Measurements from ENCODE around the gene SETBP1. TPM values are rescaled to one million over a fixed set of nuclear protein-coding genes. Genes with fewer than 3 reads are reported as not detected.

The SETBP1 gene
- total and polyA plus RNA-seq, 2 of the 4 experiments (the other 2 are of a cell fraction): 0.19 to 0.36 TPM

GRCh38 chr18:44857081-44857480 lies 176.4 kb downstream of the SETBP1 start:
- no peak for DNase-seq
- H2BK20ac ChIP-seq (ENCODE audit: low read depth, low read length): no peak overlapping the region
- no TSS peak for BruUV-seq (replicated peaks)
- dilution Hi-C loops (cut with HindIII; ENCODE audit: low sequenced_read_pairs, unreplicated experiment) (no loop called here), in situ Hi-C loops (cut with MboI; ENCODE audit: low sequenced_read_pairs) (no loop called here), intact Hi-C loops (cut with micrococcal nuclease) (no loop called here)
- H3K56ac ChIP-seq (ENCODE audit: extremely low read depth, insufficient read depth, low read length): no peak overlapping the region
- no peaks in the 10 kb centered on the region for H4K20me1 ChIP-seq (ENCODE audit: insufficient read depth, low read length)
- H3K4ac ChIP-seq (ENCODE audit: low read depth, low read length): no peak overlapping the region
- no peak for TF ChIP-seq FOS (IDR thresholded peaks at IDR 0.05; ENCODE audit: low read depth, low read length)
- no peak for TF ChIP-seq POLR2A (IDR thresholded peaks at IDR 0.05; ENCODE audit: low read depth, low read length)
- TF ChIP-seq ELK1 (IDR thresholded peaks at IDR 0.05; ENCODE audit: borderline replicate concordance, low read depth, low read length): no peak
- TF ChIP-seq MAZ (IDR thresholded peaks at IDR 0.05; ENCODE audit: borderline replicate concordance, low read depth, low read length): no peak
- no peak for TF ChIP-seq NFE2L2 (IDR thresholded peaks at IDR 0.05; ENCODE audit: low read depth, low read length)
- TF ChIP-seq USF2 (IDR thresholded peaks at IDR 0.05; ENCODE audit: low read depth, low read length): no peak
- no peak for TF ChIP-seq CEBPB (IDR thresholded peaks at IDR 0.05; ENCODE audit: low read depth, low read length)
- TF ChIP-seq SMC3 (IDR thresholded peaks at IDR 0.05; ENCODE audit: low read depth, low read length): no peak
- TF ChIP-seq MAFK (IDR thresholded peaks at IDR 0.05; ENCODE audit: low read depth, low read length): no peak
- TF ChIP-seq BHLHE40 (IDR thresholded peaks at IDR 0.05; ENCODE audit: low read depth, low read length): no peak
- TF ChIP-seq CHD1 (IDR thresholded peaks at IDR 0.05; ENCODE audit: low read depth, low read length): no peak
- no peak overlapping the region for H3K27ac ChIP-seq (ENCODE audit: insufficient read depth, low read length)
- H2BK5ac ChIP-seq (ENCODE audit: low read depth, low read length, poor library complexity, severe bottlenecking): no peak overlapping the region
- H3K14ac ChIP-seq (replicated peaks; ENCODE audit: low read depth, low read length): no peak overlapping the region
- H3K27me3 ChIP-seq (ENCODE audit: control insufficient read depth, insufficient read depth, low read length): peaks cover 2% of the 10 kb centered on the region; the same call in 1 of the 2 replicates
- POLR2A ChIA-PET (ENCODE audit: unreplicated experiment): interaction anchor here (0.6 kb wide), 1 partner anchor 10 kb away, joined by 14 read pairs; no protein-coding TSS in a partner anchor
- no peak overlapping the region for H3K23ac ChIP-seq (ENCODE audit: low read depth, low read length)
- H3K4me1 ChIP-seq (ENCODE audit: control insufficient read depth, insufficient read depth, low read length): no peaks in the 10 kb centered on the region; the same call in 1 of the 2 replicates
- H4K8ac ChIP-seq (ENCODE audit: low read depth in 2 of 2, low read length in 2 of 2): no peak overlapping the region
- no peak overlapping the region for H2BK15ac ChIP-seq (ENCODE audit: low read depth, low read length)
- no peaks in the 10 kb centered on the region for H3K79me1 ChIP-seq (ENCODE audit: low read depth in 1 of 2, low read length in 2 of 2)
- H3K9me3 ChIP-seq (ENCODE audit: control insufficient read depth, insufficient read depth, low read length): no peaks in the 10 kb centered on the region
- no CpG with 5 or more reads among the region's 2 CpGs for WGBS, 2 experiments (ENCODE audit: extremely low coverage in 2 of 2, insufficient read length in 1 of 2)
- CTCF ChIA-PET: no interaction called here
- no peak overlapping the region for H3K9ac ChIP-seq (ENCODE audit: low read depth, low read length)
- H2BK120ac ChIP-seq (ENCODE audit: low read depth, low read length): no peak overlapping the region
- H2AK5ac ChIP-seq (ENCODE audit: low read depth, low read length): no peak overlapping the region
- H2AFZ ChIP-seq (replicated peaks; ENCODE audit: low read length, poor library complexity): no peak overlapping the region
- no peak overlapping the region for H4K91ac ChIP-seq (ENCODE audit: insufficient read depth, low read depth, low read length)
- no peak overlapping the region for H3K4me2 ChIP-seq (ENCODE audit: low read depth, low read length)
- ATAC-seq (ENCODE audit: low read depth): no peak
- H3K18ac ChIP-seq (ENCODE audit: low read depth, low read length): no peak overlapping the region
- H3K4me3 ChIP-seq (ENCODE audit: insufficient read depth, low read depth, low read length): no peak overlapping the region
- no peak overlapping the region for H2AK9ac ChIP-seq (replicated peaks; ENCODE audit: low read depth, low read length, poor library complexity)
- no peaks in the 10 kb centered on the region for H3K9me1 ChIP-seq (ENCODE audit: insufficient read depth, low read length)
- no peak overlapping the region for H4K5ac ChIP-seq (ENCODE audit: low read depth, low read length)
- H3K36me3 ChIP-seq (ENCODE audit: control insufficient read depth, insufficient read depth, low read length): no peaks in the 10 kb centered on the region

All from IMR-90 (cell line).